Endothelial cell of hepatic sinusoid (primary cell): ENCODE data around the gene MON2.

Experiments
- in situ Hi-C: cut with HindIII; loops from 2 replicates; pipeline ENCODE4 v1.10.0; 2017; ENCODE audit warnings: low sequenced_read_pairs

The MON2 gene

GRCh38 chr12:62649412-62650138, 182.9 kb downstream of the MON2 start:
- in situ Hi-C loops = no loop called here
